Ectodermal cell (in vitro differentiated cells): ENCODE data around the gene GADD45B.

ENCODE experiments used
- H3K27ac ChIP-seq: 2 replicates; pipeline ENCODE4 v1.7.0; 2013; ENCODE audit warnings: mild to moderate bottlenecking, low read depth, low read length; ENCODE audit not compliant: insufficient read depth, poor library complexity, severe bottlenecking
- H3K27me3 ChIP-seq: 2 replicates; pipeline ENCODE4 v1.7.0; 2013; ENCODE audit warnings: mild to moderate bottlenecking, low read length; ENCODE audit not compliant: insufficient read depth, control insufficient read depth, poor library complexity, severe bottlenecking
- H3K36me3 ChIP-seq: one replicate; pipeline ENCODE4 v1.7.0; 2013; ENCODE audit warnings: low read length; ENCODE audit not compliant: control insufficient read depth, insufficient read depth
- H3K4me1 ChIP-seq: one replicate; pipeline ENCODE4 v1.7.0; 2013; ENCODE audit warnings: low read length; ENCODE audit not compliant: control insufficient read depth, insufficient read depth
- H3K4me3 ChIP-seq: 2 replicates; pipeline ENCODE4 v1.7.0; 2013; ENCODE audit warnings: low read depth, low read length, control low read depth; ENCODE audit not compliant: insufficient read depth
- H3K9me3 ChIP-seq: 2 replicates; pipeline ENCODE4 v1.7.0; 2013; ENCODE audit warnings: mild to moderate bottlenecking, low read length, moderate library complexity; ENCODE audit not compliant: control insufficient read depth
- WGBS, 2 experiments: methylation state at CpG; one replicate each; pipeline ENCODE4 v1.1.7; 2013; ENCODE audit warnings: missing lambda C conversion rate in 2 of 2; 5-methylcytosine and 5-hydroxymethylcytosine counted together

The GADD45B gene

GRCh38 chr19:2433854-2434253 is 42.1 kb upstream of the GADD45B start:
- no peaks in the 10 kb centered on the region for H3K9me3 ChIP-seq
- no peaks in the 10 kb centered on the region for H3K27me3 ChIP-seq
- no peak overlapping the region for H3K4me3 ChIP-seq
- H3K36me3 ChIP-seq: peaks cover 57% of the 10 kb centered on the region
- WGBS, 2 experiments: 96 to 97% methylated on average over 30 of the region's 30 CpGs
- H3K4me1 ChIP-seq: peaks cover 3% of the 10 kb centered on the region
- H3K27ac ChIP-seq: no peak overlapping the region

- no peaks in the 10 kb centered on the region for H3K27me3 ChIP-seq
- no peak overlapping the region for H3K27ac ChIP-seq
- 97% methylated on average over 22 of the region's 22 CpGs for WGBS, 2 experiments
- no peaks in the 10 kb centered on the region for H3K9me3 ChIP-seq
- no peak overlapping the region for H3K4me3 ChIP-seq
- H3K4me1 ChIP-seq: no peaks in the 10 kb centered on the region
- peaks cover 57% of the 10 kb centered on the region for H3K36me3 ChIP-seq
These were observed 41.7 kb upstream of the GADD45B start for GRCh38 chr19:2434267-2434666.

DNA sequence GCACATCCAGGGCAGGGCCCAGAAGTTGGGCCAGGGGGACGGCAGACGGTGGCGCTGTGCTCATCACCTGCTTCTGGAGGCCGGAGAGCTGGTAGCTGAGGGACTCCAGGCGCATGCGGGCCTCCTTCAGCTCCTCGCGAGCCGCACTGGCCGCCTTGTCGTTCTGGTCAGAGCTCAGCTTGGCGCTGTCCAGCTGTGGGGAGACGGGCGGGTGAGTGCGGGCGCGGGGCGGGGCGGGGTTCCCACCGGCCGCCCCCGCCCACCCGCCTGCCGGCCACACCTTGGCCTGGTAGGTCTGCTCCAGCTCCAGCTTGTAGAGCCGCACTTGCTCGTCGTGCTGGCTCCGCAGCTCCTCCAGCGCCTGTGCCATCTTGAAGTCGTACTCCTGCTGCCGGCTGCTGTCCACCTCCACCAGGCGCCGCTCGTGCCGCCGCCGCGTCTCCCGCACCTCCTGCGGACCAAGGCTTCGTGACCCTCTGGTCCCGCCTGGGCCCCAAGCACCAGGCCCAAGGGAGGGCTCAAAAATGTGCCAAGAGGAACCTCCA is 41.1 kb upstream of the GADD45B start:
- 96 to 97% methylated on average over 42 of the region's 42 CpGs for WGBS, 2 experiments
- Histone ChIP-seq H3K9me3 (no peaks in the 10 kb centered on the region), H3K4me1 (no peaks in the 10 kb centered on the region), H3K27ac (no peak overlapping the region), H3K4me3 (no peak overlapping the region), H3K27me3 (no peaks in the 10 kb centered on the region), H3K36me3 (peaks cover 57% of the 10 kb centered on the region)

DNA sequence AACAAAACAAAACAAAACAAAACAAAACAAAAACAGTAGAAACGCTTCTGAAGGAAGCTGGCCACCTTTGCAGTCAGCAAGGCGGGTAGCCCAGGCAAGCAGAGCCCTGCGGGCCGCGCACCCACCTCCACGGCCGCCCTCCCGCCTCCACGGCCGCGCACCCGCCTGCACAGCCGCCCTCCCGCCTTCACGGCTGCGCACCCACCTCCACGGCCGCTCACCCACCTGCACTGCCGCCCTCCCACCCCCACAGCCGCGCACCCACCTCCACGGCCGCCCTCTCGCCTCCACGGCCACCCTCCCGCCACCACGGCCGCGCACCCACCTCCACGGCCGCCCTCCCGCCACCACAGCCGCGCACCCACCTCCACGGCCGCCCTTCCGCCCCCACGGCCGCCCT is 39.5 kb upstream of the GADD45B start:
- Histone ChIP-seq H3K4me3 (no peak overlapping the region), H3K36me3 (peaks cover 49% of the 10 kb centered on the region), H3K27ac (no peak overlapping the region), H3K27me3 (no peaks in the 10 kb centered on the region), H3K4me1 (no peaks in the 10 kb centered on the region), H3K9me3 (no peaks in the 10 kb centered on the region)
- WGBS, 2 experiments: 94 to 98% methylated on average over 39 of the region's 39 CpGs

DNA sequence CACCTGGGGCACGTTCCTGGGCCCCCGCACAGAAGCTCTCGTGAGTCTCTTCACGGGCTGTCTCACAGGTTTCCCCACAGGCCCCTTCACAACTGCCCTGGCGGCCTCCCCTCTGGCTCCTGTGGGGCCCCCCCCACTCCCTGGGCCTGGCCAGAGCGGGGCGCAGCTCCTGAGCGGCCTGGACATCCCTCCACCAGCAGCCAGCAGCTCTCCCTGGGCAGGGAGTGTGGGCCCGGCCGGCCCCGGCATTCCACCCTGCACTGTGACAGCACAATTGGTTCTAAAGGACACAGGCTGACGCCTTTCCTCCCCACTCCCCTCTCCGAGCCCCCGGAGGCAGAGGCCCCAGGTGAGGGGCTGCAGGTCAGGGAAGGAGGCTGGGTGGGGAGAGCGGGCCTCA is 39.0 kb upstream of the GADD45B start:
- no peak overlapping the region for H3K27ac ChIP-seq
- no peaks in the 10 kb centered on the region for H3K4me1 ChIP-seq
- H3K36me3 ChIP-seq: peaks cover 47% of the 10 kb centered on the region
- WGBS, 2 experiments: 96 to 97% methylated on average over 15 of the region's 15 CpGs
- no peaks in the 10 kb centered on the region for H3K9me3 ChIP-seq
- no peak overlapping the region for H3K4me3 ChIP-seq
- H3K27me3 ChIP-seq: no peaks in the 10 kb centered on the region

- peaks cover 46% of the 10 kb centered on the region for H3K36me3 ChIP-seq
- 96 to 97% methylated on average over 20 of the region's 20 CpGs for WGBS, 2 experiments
- H3K4me1 ChIP-seq: no peaks in the 10 kb centered on the region
- no peaks in the 10 kb centered on the region for H3K9me3 ChIP-seq
- H3K27ac ChIP-seq: no peak overlapping the region
- no peaks in the 10 kb centered on the region for H3K27me3 ChIP-seq
- H3K4me3 ChIP-seq: no peak overlapping the region
These were observed 37.7 kb upstream of the GADD45B start for GRCh38 chr19:2438178-2438577.

- Histone ChIP-seq H3K4me1 (no peaks in the 10 kb centered on the region), H3K4me3 (no peak overlapping the region), H3K27me3 (no peaks in the 10 kb centered on the region), H3K27ac (no peak overlapping the region), H3K36me3 (peaks cover 37% of the 10 kb centered on the region), H3K9me3 (no peaks in the 10 kb centered on the region)
- WGBS, 2 experiments: 95 to 96% methylated on average over 1 of the region's 1 CpG
These were observed 35.4 kb upstream of the GADD45B start for GRCh38 chr19:2440515-2440914.

DNA sequence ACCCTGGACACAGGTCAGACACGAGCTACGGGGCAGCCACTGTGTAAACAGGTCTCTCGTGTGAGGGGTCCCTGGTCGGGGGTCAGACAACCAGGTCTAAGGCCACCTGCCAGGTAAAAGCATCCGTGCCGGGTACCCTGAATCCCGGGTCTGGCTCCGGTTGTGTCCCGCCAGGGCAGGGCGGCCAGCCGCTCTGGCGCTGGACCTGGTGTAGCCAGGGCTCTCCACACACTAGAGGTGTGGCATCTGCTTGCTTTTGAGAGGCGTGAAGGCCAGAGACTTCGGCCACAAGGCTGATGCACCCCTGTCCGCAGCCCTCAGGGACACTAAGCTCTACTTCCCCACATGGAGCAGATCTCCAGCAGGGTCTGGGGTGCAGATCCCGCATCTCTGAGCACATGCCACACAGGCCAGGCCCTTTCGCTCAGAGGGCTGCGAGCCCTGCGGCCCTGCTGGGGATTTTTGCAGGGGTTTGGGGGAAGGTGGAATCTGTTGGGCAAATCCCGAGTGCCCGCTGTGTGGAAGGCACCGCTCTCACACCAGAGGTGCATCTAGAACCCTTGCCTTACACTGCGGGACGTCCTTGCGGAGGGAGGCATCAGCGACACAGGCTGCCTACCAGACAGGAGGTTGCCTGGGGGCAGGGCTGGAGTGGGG is 34.7 kb upstream of the GADD45B start:
- Histone ChIP-seq H3K36me3 (peaks cover 37% of the 10 kb centered on the region), H3K27me3 (no peaks in the 10 kb centered on the region), H3K4me1 (no peaks in the 10 kb centered on the region)

GRCh38 chr19:2443116-2443784 is 32.7 kb upstream of the GADD45B start:
- peaks cover 22% of the 10 kb centered on the region for H3K36me3 ChIP-seq
- no peak overlapping the region for H3K4me3 ChIP-seq
- peaks cover 3% of the 10 kb centered on the region for H3K4me1 ChIP-seq
- 96 to 97% methylated on average over 22 of the region's 22 CpGs for WGBS, 2 experiments
- H3K27ac ChIP-seq: no peak overlapping the region
- no peaks in the 10 kb centered on the region for H3K27me3 ChIP-seq
- no peaks in the 10 kb centered on the region for H3K9me3 ChIP-seq

More for the DNA sequence above, 34.7 kb upstream of the GADD45B start:
- Histone ChIP-seq H3K9me3 (no peaks in the 10 kb centered on the region), H3K27ac (no peak overlapping the region), H3K4me3 (no peak overlapping the region)
- 97% methylated on average over 26 of the region's 26 CpGs for WGBS, 2 experiments

GRCh38 chr19:2443785-2444182 is 32.1 kb upstream of the GADD45B start:
- Histone ChIP-seq H3K36me3 (peaks cover 18% of the 10 kb centered on the region), H3K27me3 (no peaks in the 10 kb centered on the region), H3K27ac (no peak overlapping the region), H3K4me1 (peaks cover 3% of the 10 kb centered on the region), H3K4me3 (no peak overlapping the region), H3K9me3 (no peaks in the 10 kb centered on the region)
- WGBS, 2 experiments: 96% methylated on average over 17 of the region's 17 CpGs
